Measurements from ENCODE around the gene NHSL2. TPM values are rescaled to one million over a fixed set of nuclear protein-coding genes. Genes with fewer than 3 reads are reported as not detected.

NHSL2 gene
- total and polyA plus RNA-seq, 2 of the 13 experiments (the other 11 are each of a cell fraction or from before 2014, with no cell fraction given), result not detected

DNA sequence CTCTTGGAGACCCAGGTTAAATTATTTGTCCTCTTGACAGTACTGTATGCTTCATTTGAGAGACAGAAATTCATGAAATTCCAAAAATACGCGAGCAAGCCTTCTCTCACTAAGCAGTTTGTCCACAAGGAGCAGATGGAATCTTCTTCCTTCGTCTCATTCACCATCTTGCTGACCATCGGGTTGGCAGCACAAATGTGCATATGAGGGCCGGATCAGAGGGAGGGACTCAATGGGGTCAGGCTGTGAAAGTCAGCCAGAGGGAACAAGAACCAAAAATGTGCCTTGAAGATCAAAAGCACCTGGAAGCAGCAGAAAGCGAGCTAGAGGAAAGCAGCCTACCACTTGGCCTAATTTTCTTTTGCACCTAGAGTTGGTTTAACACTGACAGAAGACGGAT is 16.4 kb downstream of the NHSL2 start:
- ChIA-PET CTCF (ENCODE audit: low intra/inter-chr PET ratio, low total read pairs) (no interaction called here), POLR2A (no interaction called here)
- WGBS (ENCODE audit: low lambda C conversion rate), result 34% methylated on average over 7 of the region's 7 CpGs
- Histone ChIP-seq H4K20me1 (ENCODE audit: insufficient read depth, low read length) (no peaks in the 10 kb centered on the region), H2AFZ (ENCODE audit: low read length) (no peak overlapping the region), H3K4me2 (ENCODE audit: low read depth, low read length) (no peak overlapping the region), H3K4me1 (ENCODE audit: insufficient read depth, low read length) (no peaks in the 10 kb centered on the region), H3K9me3 (ENCODE audit: low read length) (no peaks in the 10 kb centered on the region), H3K36me3 (replicated peaks in 1 of 2; ENCODE audit: control insufficient read depth in 1 of 2, insufficient read depth in 2 of 2, low read length in 2 of 2) (no peaks in the 10 kb centered on the region), H3K79me2 (ENCODE audit: insufficient read depth, low read length) (no peaks in the 10 kb centered on the region), H3K9ac (ENCODE audit: insufficient read depth, low read depth, low read length) (no peak overlapping the region), H3K27me3 (ENCODE audit: control insufficient read depth in 1 of 2, insufficient read depth in 2 of 2, low read length in 2 of 2) (no peaks in the 10 kb centered on the region), H3K4me3 (replicated peaks in 1 of 3; ENCODE audit: insufficient read depth in 1 of 3, low read depth in 2 of 3, low read length in 3 of 3) (no peak overlapping the region), H3K27ac (ENCODE audit: extremely low read length, insufficient read depth, low read length) (no peak overlapping the region)
- FAIRE-seq (no peak), DNase-seq (ENCODE audit: low spot score) (no peak), ATAC-seq (no peak)
- BruUV-seq (replicated peaks), result no TSS peak
- TF ChIP-seq JUNB (CRISPR knock-in tag; IDR thresholded peaks at IDR 0.05; ENCODE audit: borderline replicate concordance) (no peak), ZNF138 (CRISPR knock-in tag; IDR thresholded peaks at IDR 0.05; ENCODE audit: low read depth) (no peak), ZNF317 (CRISPR knock-in tag; IDR thresholded peaks at IDR 0.05) (no peak), ZNF605 (CRISPR knock-in tag; IDR thresholded peaks at IDR 0.05) (no peak), KDM3A (CRISPR knock-in tag; IDR thresholded peaks at IDR 0.05; ENCODE audit: low read depth) (no peak), KDM2A (CRISPR knock-in tag; IDR thresholded peaks at IDR 0.05; ENCODE audit: borderline replicate concordance, low read depth) (no peak), ZFP41 (CRISPR knock-in tag; IDR thresholded peaks at IDR 0.05; ENCODE audit: borderline replicate concordance) (no peak)
- TF ChIP-seq, protein P1, sequence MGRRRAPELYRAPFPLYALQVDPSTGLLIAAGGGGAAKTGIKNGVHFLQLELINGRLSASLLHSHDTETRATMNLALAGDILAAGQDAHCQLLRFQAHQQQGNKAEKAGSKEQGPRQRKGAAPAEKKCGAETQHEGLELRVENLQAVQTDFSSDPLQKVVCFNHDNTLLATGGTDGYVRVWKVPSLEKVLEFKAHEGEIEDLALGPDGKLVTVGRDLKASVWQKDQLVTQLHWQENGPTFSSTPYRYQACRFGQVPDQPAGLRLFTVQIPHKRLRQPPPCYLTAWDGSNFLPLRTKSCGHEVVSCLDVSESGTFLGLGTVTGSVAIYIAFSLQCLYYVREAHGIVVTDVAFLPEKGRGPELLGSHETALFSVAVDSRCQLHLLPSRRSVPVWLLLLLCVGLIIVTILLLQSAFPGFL (CRISPR knock-in tag; IDR thresholded peaks at IDR 0.05), result no peak
- TF ChIP-seq, protein P2, sequence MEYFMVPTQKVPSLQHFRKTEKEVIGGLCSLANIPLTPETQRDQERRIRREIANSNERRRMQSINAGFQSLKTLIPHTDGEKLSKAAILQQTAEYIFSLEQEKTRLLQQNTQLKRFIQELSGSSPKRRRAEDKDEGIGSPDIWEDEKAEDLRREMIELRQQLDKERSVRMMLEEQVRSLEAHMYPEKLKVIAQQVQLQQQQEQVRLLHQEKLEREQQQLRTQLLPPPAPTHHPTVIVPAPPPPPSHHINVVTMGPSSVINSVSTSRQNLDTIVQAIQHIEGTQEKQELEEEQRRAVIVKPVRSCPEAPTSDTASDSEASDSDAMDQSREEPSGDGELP (IDR thresholded peaks at IDR 0.05; ENCODE audit: borderline replicate concordance, low read depth), result no peak
- TF ChIP-seq, protein P3, sequence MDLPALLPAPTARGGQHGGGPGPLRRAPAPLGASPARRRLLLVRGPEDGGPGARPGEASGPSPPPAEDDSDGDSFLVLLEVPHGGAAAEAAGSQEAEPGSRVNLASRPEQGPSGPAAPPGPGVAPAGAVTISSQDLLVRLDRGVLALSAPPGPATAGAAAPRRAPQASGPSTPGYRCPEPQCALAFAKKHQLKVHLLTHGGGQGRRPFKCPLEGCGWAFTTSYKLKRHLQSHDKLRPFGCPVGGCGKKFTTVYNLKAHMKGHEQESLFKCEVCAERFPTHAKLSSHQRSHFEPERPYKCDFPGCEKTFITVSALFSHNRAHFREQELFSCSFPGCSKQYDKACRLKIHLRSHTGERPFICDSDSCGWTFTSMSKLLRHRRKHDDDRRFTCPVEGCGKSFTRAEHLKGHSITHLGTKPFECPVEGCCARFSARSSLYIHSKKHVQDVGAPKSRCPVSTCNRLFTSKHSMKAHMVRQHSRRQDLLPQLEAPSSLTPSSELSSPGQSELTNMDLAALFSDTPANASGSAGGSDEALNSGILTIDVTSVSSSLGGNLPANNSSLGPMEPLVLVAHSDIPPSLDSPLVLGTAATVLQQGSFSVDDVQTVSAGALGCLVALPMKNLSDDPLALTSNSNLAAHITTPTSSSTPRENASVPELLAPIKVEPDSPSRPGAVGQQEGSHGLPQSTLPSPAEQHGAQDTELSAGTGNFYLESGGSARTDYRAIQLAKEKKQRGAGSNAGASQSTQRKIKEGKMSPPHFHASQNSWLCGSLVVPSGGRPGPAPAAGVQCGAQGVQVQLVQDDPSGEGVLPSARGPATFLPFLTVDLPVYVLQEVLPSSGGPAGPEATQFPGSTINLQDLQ (CRISPR knock-in tag; IDR thresholded peaks at IDR 0.05), result no peak
- TF ChIP-seq, protein P4, sequence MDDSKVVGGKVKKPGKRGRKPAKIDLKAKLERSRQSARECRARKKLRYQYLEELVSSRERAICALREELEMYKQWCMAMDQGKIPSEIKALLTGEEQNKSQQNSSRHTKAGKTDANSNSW (CRISPR knock-in tag; IDR thresholded peaks at IDR 0.05; ENCODE audit: borderline replicate concordance), result no peak
- TF ChIP-seq, protein P5, sequence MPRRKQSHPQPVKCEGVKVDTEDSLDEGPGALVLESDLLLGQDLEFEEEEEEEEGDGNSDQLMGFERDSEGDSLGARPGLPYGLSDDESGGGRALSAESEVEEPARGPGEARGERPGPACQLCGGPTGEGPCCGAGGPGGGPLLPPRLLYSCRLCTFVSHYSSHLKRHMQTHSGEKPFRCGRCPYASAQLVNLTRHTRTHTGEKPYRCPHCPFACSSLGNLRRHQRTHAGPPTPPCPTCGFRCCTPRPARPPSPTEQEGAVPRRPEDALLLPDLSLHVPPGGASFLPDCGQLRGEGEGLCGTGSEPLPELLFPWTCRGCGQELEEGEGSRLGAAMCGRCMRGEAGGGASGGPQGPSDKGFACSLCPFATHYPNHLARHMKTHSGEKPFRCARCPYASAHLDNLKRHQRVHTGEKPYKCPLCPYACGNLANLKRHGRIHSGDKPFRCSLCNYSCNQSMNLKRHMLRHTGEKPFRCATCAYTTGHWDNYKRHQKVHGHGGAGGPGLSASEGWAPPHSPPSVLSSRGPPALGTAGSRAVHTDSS (CRISPR knock-in tag; conservative IDR thresholded peaks at IDR 0.05), result no peak
- in situ Hi-C loops (cut with HindIII; ENCODE audit: extremely low pct_ligation_motif_present, low pct_unique_long_range_greater_than_20kb), result no loop called here
- intact Hi-C loops (cut with micrococcal nuclease; ENCODE audit: unreplicated experiment), result no loop called here

Data from HepG2 (cell line).